Hematopoietic multipotent progenitor cell treated with erythropoietin and hydrocortisone succinate and interleukin-3 and kit ligand, for 8 days (in vitro differentiated cells): Measurements from ENCODE around the gene HNRNPCL1.
"Not testable (repeated sequence)": the region's sequence is repeated elsewhere in the genome, so short reads cannot be mapped to it uniquely, and the experiment has no call there.

Experiments used
- DNase-seq: peaks from one replicate; pipeline ENCODE4 v3.0.0-alpha.2; 2015

The HNRNPCL1 gene

GRCh38 chr1:12848620-12849019 lies at the start of gene HNRNPCL1:
HNRNPCL1 (minus strand) TSS chr1:12848720; CDS start chr1:12848289, 431 bp downstream.
- DNase-seq = not testable (repeated sequence)

GRCh38 chr1:12898170-12898569 lies 49.6 kb upstream of the HNRNPCL1 start, which contains the start of gene PRAMEF10:
PRAMEF10 (minus strand) TSS chr1:12898270; CDS start chr1:12895847, 2,423 bp downstream.
- DNase-seq = not testable (repeated sequence)

GRCh38 chr1:12886101-12886500 lies 37.6 kb upstream of the HNRNPCL1 start, which contains the start of gene PRAMEF4:
PRAMEF4 (minus strand) TSS chr1:12886201; CDS start chr1:12883394, 2,807 bp downstream.
- DNase-seq = not testable (repeated sequence)

- not testable (repeated sequence) for DNase-seq
Observed at GRCh38 chr1:12878453-12878852, 29.9 kb upstream of the HNRNPCL1 start.

GRCh38 chr1:12863131-12863880 lies 14.8 kb upstream of the HNRNPCL1 start:
- not testable (repeated sequence) for DNase-seq

- DNase-seq = not testable (repeated sequence)
Observed at GRCh38 chr1:12856786-12857185, 8.3 kb upstream of the HNRNPCL1 start, which contains the start of gene PRAMEF2. PRAMEF2 (plus strand) TSS chr1:12857086; CDS start chr1:12859010, 1,924 bp downstream.

GRCh38 chr1:12851779-12852178 lies 3.3 kb upstream of the HNRNPCL1 start:
- DNase-seq = no peak

- not testable (repeated sequence) for DNase-seq
Observed at GRCh38 chr1:12833251-12833650, 15.3 kb downstream of the HNRNPCL1 start.

- not testable (repeated sequence) for DNase-seq
Observed at GRCh38 chr1:12831310-12831709, 17.2 kb downstream of the HNRNPCL1 start, which contains the start of gene PRAMEF11. PRAMEF11 (minus strand) TSS chr1:12831410; CDS start chr1:12828789, 2,621 bp downstream.

- not testable (repeated sequence) for DNase-seq
Observed at GRCh38 chr1:12819061-12819460, 29.5 kb downstream of the HNRNPCL1 start.

GRCh38 chr1:12811409-12811784 lies 37.1 kb downstream of the HNRNPCL1 start:
- DNase-seq = no peak

- no peak for DNase-seq
Observed at GRCh38 chr1:12810691-12811408, 37.7 kb downstream of the HNRNPCL1 start.

- no peak for DNase-seq
Observed at GRCh38 chr1:12809933-12810332, 38.6 kb downstream of the HNRNPCL1 start.

- DNase-seq = no peak
Observed at GRCh38 chr1:12799730-12800129, 48.8 kb downstream of the HNRNPCL1 start.

- DNase-seq = no peak
Observed at GRCh38 chr1:12798911-12799310, 49.6 kb downstream of the HNRNPCL1 start.
